HEK293 (cell line): ENCODE measurements around the gene CHST3.

Source experiments
- SCRT2 ChIP-seq: fragments of 450-650 bp; formaldehyde crosslinking; IDR thresholded peaks from 2 replicates; pipeline ENCODE4 v1.5.1; 2016; ENCODE audit warnings: missing biosample characterization, missing genetic modification characterization
- SETDB1 ChIP-seq: IDR thresholded peaks from one replicate; pipeline ENCODE4 v1.6.1; 2017; ENCODE audit warnings: mild to moderate bottlenecking, low read length, moderate library complexity, mixed read lengths; ENCODE audit not compliant: insufficient read length
- SP2 ChIP-seq: fragments of 450-650 bp; formaldehyde crosslinking; IDR thresholded peaks from 2 replicates; pipeline ENCODE4 v1.5.1; 2016; ENCODE audit warnings: missing biosample characterization, missing genetic modification characterization
- ZNF335 ChIP-seq: fragments of 450-650 bp; formaldehyde crosslinking; conservative IDR thresholded peaks from 2 replicates; pipeline ENCODE4 v1.5.1; 2016; ENCODE audit warnings: missing biosample characterization, missing genetic modification characterization
- TF ChIP-seq, protein P1 (sequence below): fragments of 450-650 bp; formaldehyde crosslinking; IDR thresholded peaks from 2 replicates; pipeline ENCODE4 v1.5.1; 2016; ENCODE audit warnings: missing biosample characterization, missing genetic modification characterization
- TF ChIP-seq, protein P2 (sequence below): fragments of 450-650 bp; formaldehyde crosslinking; IDR thresholded peaks from 2 replicates; pipeline ENCODE4; 2016; ENCODE audit warnings: missing biosample characterization, missing genetic modification characterization
- TF ChIP-seq, protein P3 (sequence below): fragments of 450-650 bp; formaldehyde crosslinking; IDR thresholded peaks from 2 replicates; pipeline ENCODE4 v1.5.1; 2016; ENCODE audit warnings: missing biosample characterization, missing genetic modification characterization
- TF ChIP-seq, protein P4 (sequence below): fragments of 450-650 bp; formaldehyde crosslinking; conservative IDR thresholded peaks from 2 replicates; pipeline ENCODE4 v1.5.1; 2016; ENCODE audit warnings: low read depth, missing biosample characterization, missing genetic modification characterization

DNA sequence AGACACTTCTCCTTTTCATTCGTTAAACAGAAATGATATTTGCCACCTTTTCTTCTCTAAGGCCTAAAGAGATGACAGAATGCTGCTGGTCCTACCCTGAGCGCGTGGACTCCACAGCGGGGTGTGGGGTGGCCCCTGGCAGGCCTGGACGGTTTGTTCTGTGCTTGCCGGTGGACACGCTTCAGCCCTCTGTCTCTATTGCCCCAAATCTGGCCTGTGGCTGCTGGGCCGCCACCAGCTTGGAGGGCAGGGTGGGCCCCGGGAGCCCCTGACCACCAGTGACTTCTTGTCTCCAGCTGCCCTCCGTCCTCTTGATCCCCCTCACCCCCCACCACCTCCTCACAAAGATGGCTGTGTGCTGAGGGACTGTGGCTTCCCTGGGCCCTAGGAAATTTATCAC is 5.7 kb downstream of the CHST3 start:
- TF ChIP-seq SP2, result no peak
- TF ChIP-seq, protein P1, sequence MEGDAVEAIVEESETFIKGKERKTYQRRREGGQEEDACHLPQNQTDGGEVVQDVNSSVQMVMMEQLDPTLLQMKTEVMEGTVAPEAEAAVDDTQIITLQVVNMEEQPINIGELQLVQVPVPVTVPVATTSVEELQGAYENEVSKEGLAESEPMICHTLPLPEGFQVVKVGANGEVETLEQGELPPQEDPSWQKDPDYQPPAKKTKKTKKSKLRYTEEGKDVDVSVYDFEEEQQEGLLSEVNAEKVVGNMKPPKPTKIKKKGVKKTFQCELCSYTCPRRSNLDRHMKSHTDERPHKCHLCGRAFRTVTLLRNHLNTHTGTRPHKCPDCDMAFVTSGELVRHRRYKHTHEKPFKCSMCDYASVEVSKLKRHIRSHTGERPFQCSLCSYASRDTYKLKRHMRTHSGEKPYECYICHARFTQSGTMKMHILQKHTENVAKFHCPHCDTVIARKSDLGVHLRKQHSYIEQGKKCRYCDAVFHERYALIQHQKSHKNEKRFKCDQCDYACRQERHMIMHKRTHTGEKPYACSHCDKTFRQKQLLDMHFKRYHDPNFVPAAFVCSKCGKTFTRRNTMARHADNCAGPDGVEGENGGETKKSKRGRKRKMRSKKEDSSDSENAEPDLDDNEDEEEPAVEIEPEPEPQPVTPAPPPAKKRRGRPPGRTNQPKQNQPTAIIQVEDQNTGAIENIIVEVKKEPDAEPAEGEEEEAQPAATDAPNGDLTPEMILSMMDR, result no peak
- no peak for TF ChIP-seq ZNF335
- TF ChIP-seq, protein P2, sequence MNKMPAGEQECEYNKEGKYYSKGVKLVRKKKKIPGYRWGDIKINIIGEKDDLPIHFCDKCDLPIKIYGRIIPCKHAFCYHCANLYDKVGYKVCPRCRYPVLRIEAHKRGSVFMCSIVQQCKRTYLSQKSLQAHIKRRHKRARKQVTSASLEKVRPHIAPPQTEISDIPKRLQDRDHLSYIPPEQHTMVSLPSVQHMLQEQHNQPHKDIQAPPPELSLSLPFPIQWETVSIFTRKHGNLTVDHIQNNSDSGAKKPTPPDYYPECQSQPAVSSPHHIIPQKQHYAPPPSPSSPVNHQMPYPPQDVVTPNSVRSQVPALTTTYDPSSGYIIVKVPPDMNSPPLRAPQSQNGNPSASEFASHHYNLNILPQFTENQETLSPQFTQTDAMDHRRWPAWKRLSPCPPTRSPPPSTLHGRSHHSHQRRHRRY, result no peak
- TF ChIP-seq SCRT2 (tag by site-specific recombination), result no peak
- TF ChIP-seq, protein P3, sequence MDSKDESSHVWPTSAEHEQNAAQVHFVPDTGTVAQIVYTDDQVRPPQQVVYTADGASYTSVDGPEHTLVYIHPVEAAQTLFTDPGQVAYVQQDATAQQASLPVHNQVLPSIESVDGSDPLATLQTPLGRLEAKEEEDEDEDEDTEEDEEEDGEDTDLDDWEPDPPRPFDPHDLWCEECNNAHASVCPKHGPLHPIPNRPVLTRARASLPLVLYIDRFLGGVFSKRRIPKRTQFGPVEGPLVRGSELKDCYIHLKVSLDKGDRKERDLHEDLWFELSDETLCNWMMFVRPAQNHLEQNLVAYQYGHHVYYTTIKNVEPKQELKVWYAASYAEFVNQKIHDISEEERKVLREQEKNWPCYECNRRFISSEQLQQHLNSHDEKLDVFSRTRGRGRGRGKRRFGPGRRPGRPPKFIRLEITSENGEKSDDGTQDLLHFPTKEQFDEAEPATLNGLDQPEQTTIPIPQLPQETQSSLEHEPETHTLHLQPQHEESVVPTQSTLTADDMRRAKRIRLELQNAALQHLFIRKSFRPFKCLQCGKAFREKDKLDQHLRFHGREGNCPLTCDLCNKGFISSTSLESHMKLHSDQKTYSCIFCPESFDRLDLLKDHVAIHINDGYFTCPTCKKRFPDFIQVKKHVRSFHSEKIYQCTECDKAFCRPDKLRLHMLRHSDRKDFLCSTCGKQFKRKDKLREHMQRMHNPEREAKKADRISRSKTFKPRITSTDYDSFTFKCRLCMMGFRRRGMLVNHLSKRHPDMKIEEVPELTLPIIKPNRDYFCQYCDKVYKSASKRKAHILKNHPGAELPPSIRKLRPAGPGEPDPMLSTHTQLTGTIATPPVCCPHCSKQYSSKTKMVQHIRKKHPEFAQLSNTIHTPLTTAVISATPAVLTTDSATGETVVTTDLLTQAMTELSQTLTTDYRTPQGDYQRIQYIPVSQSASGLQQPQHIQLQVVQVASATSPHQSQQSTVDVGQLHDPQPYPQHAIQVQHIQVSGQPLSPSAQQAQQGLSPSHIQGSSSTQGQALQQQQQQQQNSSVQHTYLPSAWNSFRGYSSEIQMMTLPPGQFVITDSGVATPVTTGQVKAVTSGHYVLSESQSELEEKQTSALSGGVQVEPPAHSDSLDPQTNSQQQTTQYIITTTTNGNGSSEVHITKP (tag by site-specific recombination), result no peak
- TF ChIP-seq, protein P4, sequence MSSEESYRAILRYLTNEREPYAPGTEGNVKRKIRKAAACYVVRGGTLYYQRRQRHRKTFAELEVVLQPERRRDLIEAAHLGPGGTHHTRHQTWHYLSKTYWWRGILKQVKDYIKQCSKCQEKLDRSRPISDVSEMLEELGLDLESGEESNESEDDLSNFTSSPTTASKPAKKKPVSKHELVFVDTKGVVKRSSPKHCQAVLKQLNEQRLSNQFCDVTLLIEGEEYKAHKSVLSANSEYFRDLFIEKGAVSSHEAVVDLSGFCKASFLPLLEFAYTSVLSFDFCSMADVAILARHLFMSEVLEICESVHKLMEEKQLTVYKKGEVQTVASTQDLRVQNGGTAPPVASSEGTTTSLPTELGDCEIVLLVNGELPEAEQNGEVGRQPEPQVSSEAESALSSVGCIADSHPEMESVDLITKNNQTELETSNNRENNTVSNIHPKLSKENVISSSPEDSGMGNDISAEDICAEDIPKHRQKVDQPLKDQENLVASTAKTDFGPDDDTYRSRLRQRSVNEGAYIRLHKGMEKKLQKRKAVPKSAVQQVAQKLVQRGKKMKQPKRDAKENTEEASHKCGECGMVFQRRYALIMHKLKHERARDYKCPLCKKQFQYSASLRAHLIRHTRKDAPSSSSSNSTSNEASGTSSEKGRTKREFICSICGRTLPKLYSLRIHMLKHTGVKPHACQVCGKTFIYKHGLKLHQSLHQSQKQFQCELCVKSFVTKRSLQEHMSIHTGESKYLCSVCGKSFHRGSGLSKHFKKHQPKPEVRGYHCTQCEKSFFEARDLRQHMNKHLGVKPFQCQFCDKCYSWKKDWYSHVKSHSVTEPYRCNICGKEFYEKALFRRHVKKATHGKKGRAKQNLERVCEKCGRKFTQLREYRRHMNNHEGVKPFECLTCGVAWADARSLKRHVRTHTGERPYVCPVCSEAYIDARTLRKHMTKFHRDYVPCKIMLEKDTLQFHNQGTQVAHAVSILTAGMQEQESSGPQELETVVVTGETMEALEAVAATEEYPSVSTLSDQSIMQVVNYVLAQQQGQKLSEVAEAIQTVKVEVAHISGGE (tag by site-specific recombination), result no peak
- no peak for TF ChIP-seq SETDB1
